ENCODE results near the gene MAD2L2.

DNA sequence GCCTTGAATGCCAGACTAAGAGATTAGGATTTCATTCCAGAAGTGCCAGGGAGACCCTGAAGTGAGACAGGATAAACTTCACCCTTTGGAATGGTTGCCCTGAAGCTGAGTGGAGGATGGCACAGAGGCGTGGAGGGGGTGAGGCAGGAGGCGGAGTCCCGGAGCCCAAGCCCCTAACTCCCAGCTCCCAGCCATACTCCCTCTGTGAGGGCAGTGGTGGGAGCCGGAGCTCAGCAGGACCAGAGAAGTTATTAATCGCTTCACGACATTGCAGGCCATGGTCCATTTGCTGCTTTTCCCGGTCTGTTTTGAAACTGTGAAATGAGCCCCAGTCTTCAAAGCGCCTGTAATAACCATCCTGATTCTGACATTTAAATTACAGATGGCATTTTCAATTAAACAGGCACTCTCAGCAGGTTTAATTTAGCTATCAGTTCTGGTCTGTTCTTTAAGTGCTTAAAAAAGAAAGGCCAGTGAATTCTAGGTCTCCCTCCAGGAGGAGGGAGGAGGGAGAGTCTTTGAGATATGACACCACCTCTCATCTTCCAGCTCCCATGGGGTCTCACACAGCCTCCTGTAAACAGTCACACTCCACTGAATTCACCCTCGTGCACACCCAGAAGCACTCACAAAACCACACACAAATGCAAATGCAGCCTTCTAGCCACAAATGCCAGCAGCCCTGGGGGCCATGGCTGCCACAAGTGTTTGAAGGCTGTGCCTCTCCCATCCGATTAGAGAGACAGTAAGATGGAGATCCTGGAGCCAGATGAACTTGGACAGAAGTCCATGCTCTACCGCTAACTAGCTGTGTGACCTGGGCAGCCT, 46.4 kb downstream of the MAD2L2 start:
- TF ChIP-seq, protein P1, sequence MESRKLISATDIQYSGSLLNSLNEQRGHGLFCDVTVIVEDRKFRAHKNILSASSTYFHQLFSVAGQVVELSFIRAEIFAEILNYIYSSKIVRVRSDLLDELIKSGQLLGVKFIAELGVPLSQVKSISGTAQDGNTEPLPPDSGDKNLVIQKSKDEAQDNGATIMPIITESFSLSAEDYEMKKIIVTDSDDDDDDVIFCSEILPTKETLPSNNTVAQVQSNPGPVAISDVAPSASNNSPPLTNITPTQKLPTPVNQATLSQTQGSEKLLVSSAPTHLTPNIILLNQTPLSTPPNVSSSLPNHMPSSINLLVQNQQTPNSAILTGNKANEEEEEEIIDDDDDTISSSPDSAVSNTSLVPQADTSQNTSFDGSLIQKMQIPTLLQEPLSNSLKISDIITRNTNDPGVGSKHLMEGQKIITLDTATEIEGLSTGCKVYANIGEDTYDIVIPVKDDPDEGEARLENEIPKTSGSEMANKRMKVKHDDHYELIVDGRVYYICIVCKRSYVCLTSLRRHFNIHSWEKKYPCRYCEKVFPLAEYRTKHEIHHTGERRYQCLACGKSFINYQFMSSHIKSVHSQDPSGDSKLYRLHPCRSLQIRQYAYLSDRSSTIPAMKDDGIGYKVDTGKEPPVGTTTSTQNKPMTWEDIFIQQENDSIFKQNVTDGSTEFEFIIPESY (IDR thresholded peaks at IDR 0.05; ENCODE audit: extremely low read depth, insufficient replicate concordance, low read length) = no peak
- TF ChIP-seq, protein P2, sequence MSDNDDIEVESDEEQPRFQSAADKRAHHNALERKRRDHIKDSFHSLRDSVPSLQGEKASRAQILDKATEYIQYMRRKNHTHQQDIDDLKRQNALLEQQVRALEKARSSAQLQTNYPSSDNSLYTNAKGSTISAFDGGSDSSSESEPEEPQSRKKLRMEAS (IDR thresholded peaks at IDR 0.05) = no peak
- TF ChIP-seq RAD21 (IDR thresholded peaks at IDR 0.05; ENCODE audit: low read depth) (no peak), POLR2A (IDR thresholded peaks at IDR 0.05; ENCODE audit: borderline replicate concordance, extremely low read depth, insufficient read depth, insufficient read length) (no peak), SP1 (IDR thresholded peaks at IDR 0.05; ENCODE audit: low read depth) (no peak)
- TF ChIP-seq, protein P3, sequence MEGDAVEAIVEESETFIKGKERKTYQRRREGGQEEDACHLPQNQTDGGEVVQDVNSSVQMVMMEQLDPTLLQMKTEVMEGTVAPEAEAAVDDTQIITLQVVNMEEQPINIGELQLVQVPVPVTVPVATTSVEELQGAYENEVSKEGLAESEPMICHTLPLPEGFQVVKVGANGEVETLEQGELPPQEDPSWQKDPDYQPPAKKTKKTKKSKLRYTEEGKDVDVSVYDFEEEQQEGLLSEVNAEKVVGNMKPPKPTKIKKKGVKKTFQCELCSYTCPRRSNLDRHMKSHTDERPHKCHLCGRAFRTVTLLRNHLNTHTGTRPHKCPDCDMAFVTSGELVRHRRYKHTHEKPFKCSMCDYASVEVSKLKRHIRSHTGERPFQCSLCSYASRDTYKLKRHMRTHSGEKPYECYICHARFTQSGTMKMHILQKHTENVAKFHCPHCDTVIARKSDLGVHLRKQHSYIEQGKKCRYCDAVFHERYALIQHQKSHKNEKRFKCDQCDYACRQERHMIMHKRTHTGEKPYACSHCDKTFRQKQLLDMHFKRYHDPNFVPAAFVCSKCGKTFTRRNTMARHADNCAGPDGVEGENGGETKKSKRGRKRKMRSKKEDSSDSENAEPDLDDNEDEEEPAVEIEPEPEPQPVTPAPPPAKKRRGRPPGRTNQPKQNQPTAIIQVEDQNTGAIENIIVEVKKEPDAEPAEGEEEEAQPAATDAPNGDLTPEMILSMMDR (IDR thresholded peaks at IDR 0.05 in 2 of 3, conservative IDR thresholded peaks at IDR 0.05 in 1 of 3; ENCODE audit: borderline replicate concordance in 1 of 3, insufficient read depth in 1 of 3, low read depth in 2 of 3, low read length in 2 of 3) = no peak

Measured in HCT116 (cell line).